ENCODE results near the gene DPF3. TPM values are rescaled to one million over a fixed set of nuclear protein-coding genes. Genes with fewer than 3 reads are reported as not detected.
A peak's percentile ranks its signal among the peaks of the same experiment; 100 is the strongest.

The DPF3 gene
- total RNA-seq, 4 donors from 2014 or later: 16.7 to 27.8 (median 20.3) TPM

DNA sequence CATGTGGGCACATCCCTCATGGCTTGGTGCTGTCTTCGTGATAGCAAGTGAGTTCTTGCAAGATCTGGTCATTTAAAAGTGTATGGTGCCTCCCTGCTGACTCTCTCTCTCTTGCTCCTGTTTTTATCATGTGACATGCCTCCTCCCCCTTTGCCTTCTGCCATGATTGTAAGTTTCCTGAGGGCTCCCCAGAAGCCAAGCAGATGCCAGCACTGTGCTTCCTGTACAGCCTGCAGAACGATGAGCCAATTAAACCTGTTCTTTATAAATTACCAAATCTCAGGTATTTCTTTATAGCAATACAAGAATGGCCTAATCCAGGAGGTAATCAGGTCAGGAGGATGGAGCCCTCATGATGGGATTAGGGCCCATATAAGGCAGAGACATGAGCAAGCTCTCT lies 116.3 kb downstream of the DPF3 start:
- intact Hi-C loops (cut with DNase I; ENCODE audit: low total_unique reads) (no loop called here), in situ Hi-C loops (cut with MboI; ENCODE audit: low sequenced_read_pairs in 4 of 4) (no loop called here)
- no peak for TF ChIP-seq POLR2A (IDR thresholded peaks at IDR 0.05)
- TF ChIP-seq, protein P1, sequence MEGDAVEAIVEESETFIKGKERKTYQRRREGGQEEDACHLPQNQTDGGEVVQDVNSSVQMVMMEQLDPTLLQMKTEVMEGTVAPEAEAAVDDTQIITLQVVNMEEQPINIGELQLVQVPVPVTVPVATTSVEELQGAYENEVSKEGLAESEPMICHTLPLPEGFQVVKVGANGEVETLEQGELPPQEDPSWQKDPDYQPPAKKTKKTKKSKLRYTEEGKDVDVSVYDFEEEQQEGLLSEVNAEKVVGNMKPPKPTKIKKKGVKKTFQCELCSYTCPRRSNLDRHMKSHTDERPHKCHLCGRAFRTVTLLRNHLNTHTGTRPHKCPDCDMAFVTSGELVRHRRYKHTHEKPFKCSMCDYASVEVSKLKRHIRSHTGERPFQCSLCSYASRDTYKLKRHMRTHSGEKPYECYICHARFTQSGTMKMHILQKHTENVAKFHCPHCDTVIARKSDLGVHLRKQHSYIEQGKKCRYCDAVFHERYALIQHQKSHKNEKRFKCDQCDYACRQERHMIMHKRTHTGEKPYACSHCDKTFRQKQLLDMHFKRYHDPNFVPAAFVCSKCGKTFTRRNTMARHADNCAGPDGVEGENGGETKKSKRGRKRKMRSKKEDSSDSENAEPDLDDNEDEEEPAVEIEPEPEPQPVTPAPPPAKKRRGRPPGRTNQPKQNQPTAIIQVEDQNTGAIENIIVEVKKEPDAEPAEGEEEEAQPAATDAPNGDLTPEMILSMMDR (IDR thresholded peaks at IDR 0.05 in 4 of 5, conservative IDR thresholded peaks at IDR 0.05 in 1 of 5): no peak
- no peaks in the 10 kb centered on the region for H3K9me3 ChIP-seq
- no peak for DNase-seq
- peak overlapping the region in 3 of 4 donors; percentile 12 to 28 (median 19) for H3K27ac ChIP-seq
- H3K27me3 ChIP-seq: no peaks in the 10 kb centered on the region
- H3K4me1 ChIP-seq: peaks cover 72 to 78% of the 10 kb centered on the region in 2 donors
- no peaks in the 10 kb centered on the region for H3K36me3 ChIP-seq
- ATAC-seq: no peak
- H3K4me3 ChIP-seq: no peak overlapping the region

DNA sequence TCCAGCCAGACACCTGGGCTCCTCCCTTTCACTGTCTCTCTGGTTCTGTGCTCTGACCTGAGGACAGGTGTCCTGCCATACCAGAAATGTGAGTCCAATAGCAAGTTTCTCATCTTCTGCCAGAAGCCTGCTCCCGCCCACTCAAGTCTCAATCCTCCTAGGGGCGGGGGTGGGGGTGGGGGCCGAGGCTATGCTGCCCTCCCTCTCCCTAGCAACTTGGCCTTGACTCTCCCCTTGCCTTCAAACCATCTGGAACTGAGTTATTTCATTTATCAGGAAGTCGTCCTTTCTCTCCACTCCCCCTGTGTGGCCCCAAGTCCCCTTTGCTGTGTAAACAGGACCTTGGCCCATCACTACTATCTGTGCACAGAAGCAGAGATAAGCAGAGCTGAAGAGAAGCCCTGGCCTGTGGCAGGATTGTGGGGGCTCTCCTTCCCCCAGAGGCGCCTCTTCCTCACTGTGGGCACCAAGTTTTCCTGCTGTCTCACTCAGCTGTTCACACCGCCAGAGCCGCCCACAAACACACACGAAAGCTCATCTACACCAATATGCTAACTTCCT lies 117.1 kb downstream of the DPF3 start:
- intact Hi-C loops (cut with DNase I; ENCODE audit: low total_unique reads): no loop called here
- H3K4me1 ChIP-seq: peaks cover 76 to 77% of the 10 kb centered on the region in 2 donors
- in situ Hi-C loops (cut with MboI; ENCODE audit: low sequenced_read_pairs in 4 of 4): no loop called here
- no peak for ATAC-seq
- H3K4me3 ChIP-seq: no peak overlapping the region
- no peaks in the 10 kb centered on the region for H3K27me3 ChIP-seq
- no peaks in the 10 kb centered on the region for H3K9me3 ChIP-seq
- no peaks in the 10 kb centered on the region for H3K36me3 ChIP-seq
- no peak for DNase-seq
- TF ChIP-seq, protein P1 (IDR thresholded peaks at IDR 0.05 in 4 of 5, conservative IDR thresholded peaks at IDR 0.05 in 1 of 5): no peak
- TF ChIP-seq POLR2A (IDR thresholded peaks at IDR 0.05): no peak
- H3K27ac ChIP-seq: peak overlapping the region; percentile 17 to 59 (median 35)

DNA sequence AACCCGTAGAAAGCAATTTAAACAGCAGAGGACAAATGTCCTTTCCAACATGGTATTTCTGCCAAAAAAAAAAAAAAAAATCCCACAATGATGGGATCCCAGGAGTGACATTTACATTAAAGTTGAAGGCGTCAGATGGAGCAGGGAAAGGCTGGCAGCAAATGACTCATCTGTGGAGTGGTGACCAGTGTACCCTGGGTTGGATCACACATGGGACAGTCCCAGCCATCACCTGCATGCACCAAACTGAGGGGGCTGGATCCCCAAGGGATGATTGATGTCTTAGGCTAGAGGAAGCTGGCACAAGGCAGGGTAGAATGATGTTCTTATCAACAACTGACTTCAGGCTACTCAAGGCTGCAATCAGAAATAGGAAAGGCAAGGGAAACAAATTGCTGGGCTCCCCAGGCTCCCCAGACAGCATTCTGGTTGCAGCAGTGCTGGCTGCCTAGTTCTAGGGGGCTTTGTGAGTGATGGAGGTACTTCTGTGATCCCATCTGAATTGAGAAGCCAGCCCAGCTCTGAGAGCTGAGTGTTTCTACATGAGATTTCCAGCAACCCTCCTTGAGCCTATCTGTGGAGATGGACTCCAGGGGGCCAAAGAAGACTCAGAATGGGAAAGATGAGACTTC lies 117.9 kb downstream of the DPF3 start:
- H3K4me3 ChIP-seq: no peak overlapping the region
- no peaks in the 10 kb centered on the region for H3K9me3 ChIP-seq
- no peaks in the 10 kb centered on the region for H3K27me3 ChIP-seq
- H3K27ac ChIP-seq: peak overlapping the region; percentile 17 to 59 (median 37)
- peaks cover 69 to 70% of the 10 kb centered on the region in 2 donors for H3K4me1 ChIP-seq
- no peak for TF ChIP-seq POLR2A (IDR thresholded peaks at IDR 0.05)
- TF ChIP-seq, protein P1 (IDR thresholded peaks at IDR 0.05 in 4 of 5, conservative IDR thresholded peaks at IDR 0.05 in 1 of 5): no peak
- no peaks in the 10 kb centered on the region for H3K36me3 ChIP-seq
- intact Hi-C loops (cut with DNase I; ENCODE audit: low total_unique reads) (no loop called here), in situ Hi-C loops (cut with MboI; ENCODE audit: low sequenced_read_pairs in 4 of 4) (no loop called here)
- DNase-seq: no peak
- ATAC-seq: peak; percentile 38 to 75

DNA sequence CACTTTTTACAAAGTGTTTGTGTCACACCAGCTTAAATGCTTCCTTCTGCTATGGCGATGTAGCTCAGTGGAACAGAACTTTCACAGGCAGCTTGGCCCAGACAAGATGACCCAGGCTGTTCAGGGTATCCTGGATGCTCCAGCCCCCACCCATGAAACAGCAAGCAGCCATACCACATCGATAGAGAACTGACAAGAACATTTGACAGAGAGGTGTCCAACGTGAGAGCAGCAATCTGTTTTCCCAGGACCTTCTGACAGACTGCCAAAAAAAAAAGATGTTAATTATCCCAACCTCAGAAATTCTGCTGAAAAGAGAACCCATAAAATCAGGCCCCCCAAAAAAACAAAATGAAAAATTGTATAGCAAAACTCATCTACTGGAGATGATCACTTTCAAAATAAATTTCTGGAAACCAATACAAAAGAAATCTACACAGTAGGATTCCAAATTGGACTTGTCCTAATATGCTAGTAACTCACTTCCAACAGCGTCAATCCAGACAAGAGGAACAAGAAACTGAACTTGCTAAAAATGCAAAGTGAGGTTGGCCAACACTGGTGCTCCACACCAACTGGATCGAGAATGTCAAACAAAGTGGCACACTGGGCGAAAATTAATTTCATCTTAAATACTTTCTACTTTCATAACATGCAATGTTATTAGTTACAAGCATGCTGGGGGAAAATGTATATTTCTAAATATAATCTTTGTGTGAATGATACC lies 118.8 kb downstream of the DPF3 start:
- ATAC-seq (no peak), DNase-seq (no peak)
- TF ChIP-seq POLR2A (IDR thresholded peaks at IDR 0.05): no peak
- TF ChIP-seq, protein P1 (IDR thresholded peaks at IDR 0.05 in 4 of 5, conservative IDR thresholded peaks at IDR 0.05 in 1 of 5): no peak
- Histone ChIP-seq H3K27ac (peak overlapping the region; percentile 13 to 59 (median 41)), H3K4me1 (peaks cover 59 to 60% of the 10 kb centered on the region in 2 donors), H3K4me3 (no peak overlapping the region), H3K9me3 (no peaks in the 10 kb centered on the region), H3K27me3 (no peaks in the 10 kb centered on the region), H3K36me3 (no peaks in the 10 kb centered on the region)
- intact Hi-C loops (cut with DNase I; ENCODE audit: low total_unique reads) (no loop called here), in situ Hi-C loops (cut with MboI; ENCODE audit: low sequenced_read_pairs in 4 of 4) (no loop called here)

Data from gastrocnemius medialis (tissue), 4 donors.